Sigmoid colon (tissue), 7 donors: Measurements from ENCODE around the gene MRPS7. TPM values are rescaled to one million over a fixed set of nuclear protein-coding genes. Genes with fewer than 3 reads are reported as not detected.
"Not testable (repeated sequence)": the region's sequence is repeated elsewhere in the genome, so short reads cannot be mapped to it uniquely, and the experiment has no call there.

Source experiments
- DNase-seq: peaks from one replicate; pipeline ENCODE4 v3.0.0-alpha.2; 2019
- H3K27ac ChIP-seq, 4 donors: fragments of 200-600 bp; sonication (generic); one replicate each; pipeline ENCODE4 v1.5.1; 2016 to 2019; ENCODE audit warnings: mild to moderate bottlenecking in 1 of 4
- H3K27me3 ChIP-seq, 3 donors: fragments of 200-600 bp; sonication (generic); one replicate each; pipeline ENCODE4 v1.5.1; 2019; ENCODE audit warnings: mild to moderate bottlenecking in 1 of 3
- H3K36me3 ChIP-seq, 4 donors: fragments of 200-600 bp; sonication (generic); one replicate each; pipeline ENCODE4 v1.5.1; 2016 to 2019
- H3K4me1 ChIP-seq, 4 donors: fragments of 200-600 bp; sonication (generic); one replicate each; pipeline ENCODE4 v1.5.1; 2017 to 2019
- H3K4me3 ChIP-seq, 4 donors: fragments of 200-600 bp; sonication (generic); one replicate each; pipeline ENCODE4 v1.5.1; 2017 to 2019; ENCODE audit warnings: mild to moderate bottlenecking in 2 of 4, moderate library complexity in 1 of 4
- H3K9me3 ChIP-seq, 4 donors: fragments of 200-600 bp in 3 of 4; sonication (generic) in 3 of 4; one replicate each; pipeline versions ENCODE4 v1.5.1 to v1.6.1; 2013 to 2019
- EP300 ChIP-seq, 4 donors: sonication (generic); formaldehyde crosslinking; IDR thresholded peaks; one replicate each; pipeline ENCODE4 v1.6.1; 2017; ENCODE audit warnings: antibody characterized with exemption in 4 of 4
- POLR2A ChIP-seq, 2 donors: fragments of 450-650 bp; IDR thresholded peaks; one replicate each; pipeline ENCODE4 v1.6.1; 2016; ENCODE audit warnings: antibody characterized with exemption in 2 of 2, mild to moderate bottlenecking in 2 of 2, moderate library complexity in 2 of 2
- POLR2AphosphoS5 ChIP-seq, 4 donors: sonication (generic); formaldehyde crosslinking; IDR thresholded peaks; one replicate each; pipeline ENCODE4 v1.6.1; 2017; ENCODE audit warnings: antibody characterized with exemption in 4 of 4
- WGBS, 2 donors: extraction: QIAGEN DNeasy Blood & Tissue Kit; methylation state at CpG; one replicate each; pipeline ENCODE4 v1.1.7; 2013; 5-methylcytosine and 5-hydroxymethylcytosine counted together
- intact Hi-C: fragments of 100-400 bp; cut with DNase I; formaldehyde crosslinking; loops from one replicate; pipeline ENCODE4 v1.15.1; 2023
- polyA plus RNA-seq, 3 donors: library from polyadenylated mRNA; stranded (reverse); fragments of 200-250 nt; gene quantifications; one replicate each; pipeline ENCODE4 v1.2.3, GENCODE V29; 2013
- total RNA-seq, 4 donors: library from RNA; depleted of rRNA; stranded (reverse); fragments of >200 nt; gene quantifications; one replicate each; pipeline ENCODE4 v1.1.0, GENCODE V29; 2016
- TF ChIP-seq, protein P1 (sequence below), 4 experiments: fragments of 450-650 bp in 3 of 4; fragments of 200-600 bp in 1 of 4; IDR thresholded peaks; one replicate each; pipeline ENCODE4 v1.5.1; 2016 to 2019; ENCODE audit warnings: antibody characterized with exemption in 4 of 4, mild to moderate bottlenecking in 3 of 4, moderate library complexity in 2 of 4
- donor health status: healthy with polysubstance abuse.
- donor health status: Bipolar disorder and iron deficiency.
- donor health status: healthy.

The MRPS7 gene
- total and polyA plus RNA-seq, 7 donors = 26.6 to 96.4 (median 51.5) TPM

DNA sequence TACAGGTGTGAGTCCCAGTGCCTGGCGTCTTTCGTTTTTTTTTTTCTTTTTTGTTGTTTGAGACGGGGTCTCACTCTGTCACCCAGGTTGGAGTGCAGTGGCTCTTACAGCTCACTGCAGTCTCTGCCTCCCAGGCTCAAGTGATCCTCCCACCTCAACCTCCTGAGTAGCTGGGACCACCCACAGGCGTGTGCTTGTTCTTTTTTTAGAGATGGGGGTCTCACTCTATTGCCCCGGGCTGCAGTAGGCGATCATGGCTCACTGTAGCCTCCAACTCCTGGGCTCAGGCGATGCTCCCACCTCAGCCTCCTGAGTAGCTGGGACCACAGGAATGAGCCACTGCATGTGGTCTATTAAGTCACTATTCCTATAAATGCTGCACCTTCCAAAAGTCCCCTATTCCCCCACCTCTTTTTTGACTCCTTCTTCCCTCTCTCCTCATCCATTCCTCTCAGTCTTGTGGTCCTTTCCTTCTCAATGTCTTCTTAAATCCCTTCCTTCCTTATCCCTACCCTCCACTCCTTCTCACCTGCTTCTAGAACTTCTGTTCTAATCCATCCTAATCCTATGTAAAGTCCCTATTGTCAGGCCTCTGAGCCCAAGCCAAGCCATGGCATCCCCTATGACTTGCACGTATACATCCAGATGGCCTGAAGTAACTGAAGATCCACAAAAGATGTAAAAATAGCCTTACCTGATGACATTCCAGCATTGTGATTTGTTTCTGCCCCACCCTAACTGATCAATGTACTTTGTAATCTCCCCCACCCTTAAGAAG lies 9.5 kb upstream of the MRPS7 start:
- Histone ChIP-seq H3K4me1 (peaks cover 0 to 17% (median 2%) of the 10 kb centered on the region in 4 donors), H3K36me3 (no peaks in the 10 kb centered on the region), H3K9me3 (no peaks in the 10 kb centered on the region), H3K27ac (no peak overlapping the region), H3K27me3 (no peaks in the 10 kb centered on the region), H3K4me3 (no peak overlapping the region)
- DNase-seq = no peak
- intact Hi-C loops = no loop called here
- whole genome bisulfite sequencing, 2 donors = 88 to 90% methylated on average over 8 of the region's 8 CpGs
- TF ChIP-seq, protein P1, sequence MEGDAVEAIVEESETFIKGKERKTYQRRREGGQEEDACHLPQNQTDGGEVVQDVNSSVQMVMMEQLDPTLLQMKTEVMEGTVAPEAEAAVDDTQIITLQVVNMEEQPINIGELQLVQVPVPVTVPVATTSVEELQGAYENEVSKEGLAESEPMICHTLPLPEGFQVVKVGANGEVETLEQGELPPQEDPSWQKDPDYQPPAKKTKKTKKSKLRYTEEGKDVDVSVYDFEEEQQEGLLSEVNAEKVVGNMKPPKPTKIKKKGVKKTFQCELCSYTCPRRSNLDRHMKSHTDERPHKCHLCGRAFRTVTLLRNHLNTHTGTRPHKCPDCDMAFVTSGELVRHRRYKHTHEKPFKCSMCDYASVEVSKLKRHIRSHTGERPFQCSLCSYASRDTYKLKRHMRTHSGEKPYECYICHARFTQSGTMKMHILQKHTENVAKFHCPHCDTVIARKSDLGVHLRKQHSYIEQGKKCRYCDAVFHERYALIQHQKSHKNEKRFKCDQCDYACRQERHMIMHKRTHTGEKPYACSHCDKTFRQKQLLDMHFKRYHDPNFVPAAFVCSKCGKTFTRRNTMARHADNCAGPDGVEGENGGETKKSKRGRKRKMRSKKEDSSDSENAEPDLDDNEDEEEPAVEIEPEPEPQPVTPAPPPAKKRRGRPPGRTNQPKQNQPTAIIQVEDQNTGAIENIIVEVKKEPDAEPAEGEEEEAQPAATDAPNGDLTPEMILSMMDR (IDR thresholded peaks at IDR 0.05) = no peak
- TF ChIP-seq EP300 (IDR thresholded peaks at IDR 0.05) (no peak), POLR2AphosphoS5 (IDR thresholded peaks at IDR 0.05) (no peak), POLR2A (IDR thresholded peaks at IDR 0.05) (no peak)

DNA sequence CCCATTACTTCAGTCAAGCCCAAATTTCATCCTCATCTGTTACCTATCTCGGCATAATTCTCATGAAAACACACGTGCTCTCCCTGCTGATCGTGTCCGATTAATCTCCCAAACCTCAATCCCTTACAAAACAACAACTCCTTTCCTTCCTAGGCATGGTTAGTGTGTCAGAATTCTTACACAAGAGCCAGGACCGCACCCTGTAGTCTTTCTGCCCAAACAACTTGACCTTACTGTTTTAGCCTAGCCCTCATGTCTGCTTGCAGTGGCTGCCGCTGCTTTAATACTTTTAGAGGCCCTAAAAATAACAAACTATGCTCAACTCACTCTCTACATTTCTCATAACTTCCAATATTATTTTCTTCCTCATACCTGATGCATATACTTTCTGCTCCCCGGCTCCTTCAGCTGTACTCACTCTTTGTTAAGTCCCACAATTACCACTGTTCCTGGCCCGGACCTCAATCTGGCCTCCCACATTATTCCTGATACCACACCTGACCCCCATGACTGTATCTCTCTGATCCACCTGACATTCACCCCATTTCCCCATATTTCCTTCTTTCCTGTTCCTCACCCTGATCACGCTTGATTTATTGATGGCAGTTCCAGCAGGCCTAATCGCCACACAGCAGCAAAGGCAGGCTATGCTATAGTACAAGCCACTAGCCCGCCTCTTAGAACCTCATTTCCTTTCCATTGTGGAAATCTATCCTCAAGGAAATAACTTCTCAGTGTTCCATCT lies 5.6 kb upstream of the MRPS7 start:
- intact Hi-C loops, DNase-seq, H3K36me3 ChIP-seq, H3K27ac ChIP-seq, H3K4me3 ChIP-seq, H3K9me3 ChIP-seq, H3K27me3 ChIP-seq: not testable (repeated sequence)
- H3K4me1 ChIP-seq = peaks cover 0 to 25% (median 21%) of the 10 kb centered on the region in 4 donors
- 76 to 79% methylated on average over 10 to 11 of the region's 11 CpGs for WGBS, 2 donors

DNA sequence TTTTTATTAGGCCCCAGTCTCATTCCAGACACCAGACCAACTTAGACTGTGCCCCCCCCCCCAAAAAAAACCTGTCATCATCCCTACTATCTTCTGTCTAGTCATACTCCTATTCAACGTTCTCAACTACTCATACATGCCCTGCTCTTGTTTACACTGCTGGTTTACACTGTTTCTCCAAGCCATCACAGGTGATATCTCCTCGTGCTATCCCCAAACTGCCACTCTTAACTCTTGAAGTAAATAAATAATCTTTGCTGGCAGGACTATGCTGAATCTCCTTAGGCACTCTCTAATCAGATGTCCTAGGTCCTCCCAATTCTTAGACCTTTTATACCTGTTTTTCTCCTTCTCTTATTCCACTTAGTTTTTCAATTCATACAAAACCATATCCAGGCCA lies 4.5 kb upstream of the MRPS7 start:
- H3K4me1 ChIP-seq = peaks cover 0 to 25% (median 23%) of the 10 kb centered on the region in 4 donors
- WGBS, 2 donors = 17 to 55% methylated on average over 2 of the region's 2 CpGs
- H3K9me3 ChIP-seq, H3K27me3 ChIP-seq, H3K27ac ChIP-seq, H3K36me3 ChIP-seq, DNase-seq, H3K4me3 ChIP-seq, intact Hi-C loops: not testable (repeated sequence)

DNA sequence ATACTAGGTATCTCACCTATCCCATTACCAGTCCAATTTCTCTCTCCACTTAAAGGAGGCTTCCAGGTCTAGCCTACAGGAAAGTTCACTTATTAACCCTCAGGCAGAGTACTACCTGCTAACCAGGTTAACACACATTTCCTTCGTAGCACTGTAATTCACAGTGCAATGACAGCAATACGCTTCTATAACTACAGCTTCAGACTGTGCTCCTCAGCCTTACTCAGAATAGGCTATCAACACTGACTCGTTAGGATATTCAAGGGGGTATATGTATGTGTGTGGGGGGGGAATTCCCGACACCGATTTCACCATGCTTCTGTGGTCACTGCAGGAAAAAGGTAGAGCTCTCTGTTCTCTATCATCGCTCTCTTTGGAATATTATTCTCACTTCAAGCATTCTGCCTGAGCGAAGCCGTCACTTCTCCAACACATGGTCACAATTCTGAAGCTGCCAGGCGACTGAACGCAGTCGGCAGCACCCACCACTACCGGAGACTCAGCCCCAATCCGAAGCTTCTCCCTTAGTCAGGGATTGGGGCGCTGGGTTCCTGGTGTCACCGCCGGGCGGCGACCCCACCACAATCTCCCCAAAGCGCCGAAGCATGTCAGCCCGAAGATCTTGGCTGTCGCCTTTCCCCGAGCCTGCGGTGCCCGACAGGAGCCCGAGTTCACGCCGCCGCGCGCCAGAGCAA lies 891 bp upstream of the MRPS7 start:
- no peak for TF ChIP-seq POLR2AphosphoS5 (IDR thresholded peaks at IDR 0.05)
- TF ChIP-seq, protein P1 (IDR thresholded peaks at IDR 0.05) = no peak
- TF ChIP-seq EP300 (IDR thresholded peaks at IDR 0.05) = no peak
- no peak for TF ChIP-seq POLR2A (IDR thresholded peaks at IDR 0.05)
- H3K4me1 ChIP-seq = peaks cover 0 to 34% (median 32%) of the 10 kb centered on the region in 4 donors
- WGBS, 2 donors = 1 to 2% methylated on average over 31 of the region's 31 CpGs

DNA sequence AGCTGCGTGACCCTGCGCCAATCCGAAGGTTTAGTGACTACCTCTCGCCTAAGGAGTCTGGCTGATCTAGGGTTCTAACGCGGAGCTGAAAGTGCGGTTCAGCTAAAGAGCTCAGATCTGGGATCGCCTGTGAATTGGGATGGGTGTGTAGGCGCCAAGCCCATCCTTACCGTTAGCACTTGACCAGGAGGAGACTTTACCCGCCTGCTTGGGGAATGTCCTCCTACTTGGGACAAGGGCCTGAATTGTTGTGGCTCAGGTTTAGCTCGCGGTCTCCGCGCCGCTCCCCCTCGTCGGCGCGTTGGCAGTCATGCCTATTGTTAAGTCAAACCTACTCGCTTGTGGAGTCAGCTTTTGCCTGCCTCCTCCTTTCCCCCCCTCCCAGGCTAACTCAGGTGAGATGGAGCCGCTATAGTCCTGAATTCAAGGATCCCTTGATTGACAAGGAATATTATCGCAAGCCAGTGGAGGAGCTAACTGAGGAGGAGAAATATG lies 480 bp downstream of the MRPS7 start:
- 1% methylated on average over 23 of the region's 23 CpGs for WGBS, 2 donors

More for the DNA sequence above, 891 bp upstream of the MRPS7 start:
- H3K27ac ChIP-seq = peak overlapping the region; percentile 87 to 96 (median 94)
- no peaks in the 10 kb centered on the region for H3K9me3 ChIP-seq
- H3K4me3 ChIP-seq = peak overlapping the region; percentile 72 to 99 (median 92)
- DNase-seq = no peak
- no peaks in the 10 kb centered on the region for H3K27me3 ChIP-seq
- intact Hi-C loops = loop anchor here (2.0 kb wide), 1 partner anchor 56 kb away; the partner anchor contains the start of gene NUP85
- H3K36me3 ChIP-seq = peaks cover 7 to 30% (median 15%) of the 10 kb centered on the region in 4 donors

More for the DNA sequence above, 480 bp downstream of the MRPS7 start:
- DNase-seq = no peak
- intact Hi-C loops = no loop called here
- no peak for TF ChIP-seq POLR2AphosphoS5 (IDR thresholded peaks at IDR 0.05)
- no peak for TF ChIP-seq EP300 (IDR thresholded peaks at IDR 0.05)
- TF ChIP-seq POLR2A (IDR thresholded peaks at IDR 0.05) = no peak
- TF ChIP-seq, protein P1 (IDR thresholded peaks at IDR 0.05) = no peak
- no peaks in the 10 kb centered on the region for H3K9me3 ChIP-seq
- H3K36me3 ChIP-seq = peaks cover 14 to 43% (median 25%) of the 10 kb centered on the region in 4 donors
- H3K4me1 ChIP-seq = peaks cover 0 to 34% (median 32%) of the 10 kb centered on the region in 4 donors
- no peaks in the 10 kb centered on the region for H3K27me3 ChIP-seq
- peak overlapping the region; percentile 87 to 96 (median 94) for H3K27ac ChIP-seq
- H3K4me3 ChIP-seq = peak overlapping the region; percentile 72 to 99 (median 92)
